Lower leg skin (tissue), 3 donors: Measurements from ENCODE around the gene SOX6.

Source experiments
- CTCF ChIP-seq, 3 donors: fragments of 450-650 bp; IDR thresholded peaks; one replicate each; pipeline ENCODE4 v1.5.1; 2016; ENCODE audit warnings: antibody characterized with exemption in 3 of 3, mild to moderate bottlenecking in 3 of 3, moderate library complexity in 2 of 3
- POLR2A ChIP-seq, 2 donors: fragments of 450-650 bp; IDR thresholded peaks; one replicate each; pipeline ENCODE4 v1.6.1; 2016 to 2017; ENCODE audit warnings: antibody characterized with exemption in 2 of 2, mild to moderate bottlenecking in 1 of 2, moderate library complexity in 1 of 2

DNA sequence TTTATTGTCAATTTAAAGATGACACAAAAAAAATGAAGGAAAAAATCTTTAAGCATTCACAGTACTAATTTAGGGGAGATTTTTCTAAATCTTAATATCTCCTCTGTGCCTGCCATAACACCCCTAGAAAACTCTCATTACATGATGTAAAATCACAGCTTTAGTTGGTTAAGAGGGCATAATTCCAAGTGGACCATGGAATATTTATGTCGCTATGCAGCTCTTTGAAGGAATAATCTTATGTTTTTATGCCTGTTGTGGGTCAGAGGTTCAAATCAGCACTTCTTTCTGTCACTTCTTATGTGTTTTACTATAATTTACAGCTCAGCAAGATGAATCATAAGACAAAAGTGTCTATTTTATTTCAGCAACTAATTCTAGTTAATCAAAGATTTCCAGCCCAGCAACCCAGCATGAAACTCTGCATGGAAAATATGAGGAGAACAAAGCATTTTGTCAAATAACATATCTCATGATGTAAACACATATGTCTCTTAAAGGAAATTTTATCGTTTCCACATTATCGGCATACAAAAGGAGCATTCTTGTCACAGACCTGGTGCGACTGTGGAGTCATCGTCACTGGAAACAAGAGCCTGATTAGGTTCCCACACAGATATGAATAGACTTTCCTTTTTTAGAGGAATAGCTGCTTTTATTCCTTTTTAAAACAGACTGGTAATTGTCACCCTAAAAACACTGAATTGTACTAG lies 274.8 kb downstream of the SOX6 start:
- TF ChIP-seq CTCF (IDR thresholded peaks at IDR 0.05) = no peak
- TF ChIP-seq POLR2A (IDR thresholded peaks at IDR 0.05) = no peak
